ENCODE measurements around the gene PHACTR2.
"Not testable (repeated sequence)": the region's sequence is repeated elsewhere in the genome, so short reads cannot be mapped to it uniquely, and the experiment has no call there.

Gene PHACTR2

GRCh38 chr6:143677891-143678791 lies at the start of gene PHACTR2:
PHACTR2 (plus strand) TSS chr6:143677965; CDS start chr6:143678164, 199 bp downstream.
- DNase-seq (ENCODE audit: low read depth) = peak; percentile 51

- no peak for DNase-seq (ENCODE audit: low read depth)
These were observed 48.4 kb upstream of the PHACTR2 start for GRCh38 chr6:143629104-143630080.

- DNase-seq (ENCODE audit: low read depth) = not testable (repeated sequence)
These were observed 46.6 kb upstream of the PHACTR2 start for GRCh38 chr6:143631196-143631595.

- DNase-seq (ENCODE audit: low read depth) = no peak
These were observed 44.9 kb upstream of the PHACTR2 start for GRCh38 chr6:143632894-143633293.

GRCh38 chr6:143634486-143634885 lies 43.3 kb upstream of the PHACTR2 start:
- no peak for DNase-seq (ENCODE audit: low read depth)

GRCh38 chr6:143637691-143638090 lies 40.1 kb upstream of the PHACTR2 start:
- no peak for DNase-seq (ENCODE audit: low read depth)

GRCh38 chr6:143642403-143642802 lies 35.4 kb upstream of the PHACTR2 start:
- DNase-seq (ENCODE audit: low read depth) = no peak

- DNase-seq (ENCODE audit: low read depth) = no peak
These were observed 30.6 kb upstream of the PHACTR2 start for GRCh38 chr6:143647191-143647590.

- DNase-seq (ENCODE audit: low read depth) = no peak
These were observed 30.0 kb upstream of the PHACTR2 start for GRCh38 chr6:143647732-143648131.

GRCh38 chr6:143649319-143649718 lies 28.4 kb upstream of the PHACTR2 start:
- not testable (repeated sequence) for DNase-seq (ENCODE audit: low read depth)

- DNase-seq (ENCODE audit: low read depth) = not testable (repeated sequence)
These were observed 26.4 kb upstream of the PHACTR2 start for GRCh38 chr6:143651328-143651727.

- DNase-seq (ENCODE audit: low read depth) = no peak
These were observed 24.9 kb upstream of the PHACTR2 start for GRCh38 chr6:143652841-143653331.

GRCh38 chr6:143655541-143655940 lies 22.2 kb upstream of the PHACTR2 start:
- no peak for DNase-seq (ENCODE audit: low read depth)

GRCh38 chr6:143656026-143656425 lies 21.7 kb upstream of the PHACTR2 start:
- DNase-seq (ENCODE audit: low read depth) = no peak

GRCh38 chr6:143657809-143658208 lies 20.0 kb upstream of the PHACTR2 start:
- no peak for DNase-seq (ENCODE audit: low read depth)

GRCh38 chr6:143660170-143660569 lies 17.6 kb upstream of the PHACTR2 start:
- DNase-seq (ENCODE audit: low read depth) = not testable (repeated sequence)

- no peak for DNase-seq (ENCODE audit: low read depth)
These were observed 13.6 kb upstream of the PHACTR2 start for GRCh38 chr6:143664171-143664570.

- not testable (repeated sequence) for DNase-seq (ENCODE audit: low read depth)
These were observed 11.8 kb upstream of the PHACTR2 start for GRCh38 chr6:143666007-143666406.

GRCh38 chr6:143669483-143669882 lies 8.3 kb upstream of the PHACTR2 start:
- not testable (repeated sequence) for DNase-seq (ENCODE audit: low read depth)

GRCh38 chr6:143673669-143674068 lies 4.1 kb upstream of the PHACTR2 start:
- no peak for DNase-seq (ENCODE audit: low read depth)

GRCh38 chr6:143674483-143675381 lies 3.0 kb upstream of the PHACTR2 start:
- no peak for DNase-seq (ENCODE audit: low read depth)
